Mesenchymal stem cell (in vitro differentiated cells and primary cell): ENCODE measurements around the gene QKI.

Experiments
- DNase-seq: peaks from one replicate; pipeline ENCODE4 v3.0.0-alpha.2; 2013
- H2AFZ ChIP-seq: one replicate; pipeline ENCODE4 v1.6.1; 2013; ENCODE audit warnings: low read depth, mild to moderate bottlenecking, control low read depth, inconsistent platforms, low read length, moderate library complexity
- H2AK5ac ChIP-seq: 2 replicates; pipeline ENCODE4 v1.6.1; 2013; ENCODE audit warnings: low read length, moderate library complexity, mild to moderate bottlenecking, inconsistent platforms; ENCODE audit not compliant: severe bottlenecking
- H2BK120ac ChIP-seq: one replicate; pipeline ENCODE4 v1.6.1; 2013; ENCODE audit warnings: low read depth, mild to moderate bottlenecking, inconsistent platforms, low read length, moderate library complexity
- H2BK12ac ChIP-seq, 2 experiments: one replicate each; pipeline ENCODE4 v1.6.1; 2013; ENCODE audit warnings: inconsistent platforms in 2 of 2, low read length in 2 of 2, mild to moderate bottlenecking in 2 of 2, moderate library complexity in 2 of 2, control low read depth in 1 of 2
- H2BK15ac ChIP-seq: one replicate; pipeline ENCODE4 v1.6.1; 2013; ENCODE audit warnings: mild to moderate bottlenecking, low read depth, inconsistent platforms; ENCODE audit not compliant: poor library complexity, severe bottlenecking
- H2BK5ac ChIP-seq: 2 replicates; pipeline ENCODE4 v1.6.1; 2013; ENCODE audit warnings: low read depth, mild to moderate bottlenecking, low read length, control low read depth, inconsistent platforms; ENCODE audit not compliant: poor library complexity, severe bottlenecking
- H3K14ac ChIP-seq, 2 experiments: one replicate each; pipeline ENCODE4 v1.6.1; 2013; ENCODE audit warnings: inconsistent platforms in 2 of 2, low read length in 2 of 2, control low read depth in 1 of 2, mild to moderate bottlenecking in 1 of 2, moderate library complexity in 1 of 2
- H3K18ac ChIP-seq, 2 experiments: one replicate each; pipeline ENCODE4 v1.6.1; 2013; ENCODE audit warnings: inconsistent platforms in 2 of 2, low read length in 2 of 2, control low read depth in 1 of 2, low read depth in 1 of 2, mild to moderate bottlenecking in 1 of 2
- H3K23ac ChIP-seq, 2 experiments: one replicate each; pipeline ENCODE4 v1.6.1; 2013; ENCODE audit warnings: inconsistent platforms in 2 of 2, low read length in 2 of 2, mild to moderate bottlenecking in 2 of 2, moderate library complexity in 2 of 2, control low read depth in 1 of 2
- H3K27ac ChIP-seq: 2 replicates; pipeline ENCODE4 v1.5.1; 2013; ENCODE audit warnings: mild to moderate bottlenecking, moderate library complexity, low read length, control low read depth, inconsistent platforms; ENCODE audit not compliant: poor library complexity, severe bottlenecking
- H3K27me3 ChIP-seq, 2 experiments: 2 replicates each; pipeline versions ENCODE4 v1.6.1 to v1.7.0; 2013; ENCODE audit warnings: low read length in 2 of 2, mild to moderate bottlenecking in 2 of 2, moderate library complexity in 2 of 2, control low read depth in 1 of 2, inconsistent platforms in 1 of 2; ENCODE audit not compliant: control insufficient read depth in 1 of 2, insufficient read depth in 1 of 2
- H3K36me3 ChIP-seq, 2 experiments: 2 replicates each; pipeline versions ENCODE4 v1.6.1 to v1.7.0; 2013; ENCODE audit warnings: low read length in 2 of 2, control low read depth in 1 of 2, inconsistent platforms in 1 of 2, low read depth in 1 of 2, mild to moderate bottlenecking in 1 of 2; ENCODE audit not compliant: insufficient read depth in 2 of 2, control insufficient read depth in 1 of 2
- H3K4ac ChIP-seq, 2 experiments: one replicate each; pipeline ENCODE4 v1.6.1; 2013; ENCODE audit warnings: inconsistent platforms in 2 of 2, low read length in 2 of 2, mild to moderate bottlenecking in 2 of 2, moderate library complexity in 2 of 2, control low read depth in 1 of 2, low read depth in 1 of 2
- H3K4me1 ChIP-seq: 2 replicates; pipeline ENCODE4 v1.6.1; 2013; ENCODE audit warnings: low read depth, low read length, control low read depth; ENCODE audit not compliant: control insufficient read depth, insufficient read depth
- H3K4me2 ChIP-seq: 2 replicates; pipeline ENCODE4 v1.6.1; 2013; ENCODE audit warnings: low read length, mild to moderate bottlenecking, inconsistent platforms; ENCODE audit not compliant: poor library complexity, severe bottlenecking
- H3K4me3 ChIP-seq, 2 experiments: 2 replicates each; pipeline versions ENCODE4 v1.5.1 to v1.7.0; 2013; ENCODE audit warnings: low read length in 2 of 2, mild to moderate bottlenecking in 2 of 2, control low read depth in 1 of 2, low read depth in 1 of 2; ENCODE audit not compliant: insufficient read depth in 1 of 2
- H3K79me1 ChIP-seq: replicated peaks from 2 replicates; pipeline ENCODE4 v1.6.1; 2013; ENCODE audit warnings: mild to moderate bottlenecking, control low read depth, low read length, inconsistent platforms; ENCODE audit not compliant: poor library complexity, severe bottlenecking
- H3K9ac ChIP-seq: 2 replicates; pipeline ENCODE4 v1.7.0; 2013; ENCODE audit warnings: mild to moderate bottlenecking, low read length, moderate library complexity
- H3K9me3 ChIP-seq: 2 replicates; pipeline ENCODE4 v1.7.0; 2013; ENCODE audit warnings: mild to moderate bottlenecking, low read length; ENCODE audit not compliant: control insufficient read depth
- H4K8ac ChIP-seq: one replicate; pipeline ENCODE4 v1.6.1; 2013; ENCODE audit warnings: inconsistent platforms, mild to moderate bottlenecking, low read length, moderate library complexity
- H4K91ac ChIP-seq: one replicate; pipeline ENCODE4 v1.6.1; 2013; ENCODE audit warnings: mild to moderate bottlenecking, low read length, inconsistent platforms
- WGBS: methylation state at CpG from one replicate; pipeline ENCODE4 v1.1.7; 2013; ENCODE audit warnings: mixed read lengths; 5-methylcytosine and 5-hydroxymethylcytosine counted together

The QKI gene

DNA sequence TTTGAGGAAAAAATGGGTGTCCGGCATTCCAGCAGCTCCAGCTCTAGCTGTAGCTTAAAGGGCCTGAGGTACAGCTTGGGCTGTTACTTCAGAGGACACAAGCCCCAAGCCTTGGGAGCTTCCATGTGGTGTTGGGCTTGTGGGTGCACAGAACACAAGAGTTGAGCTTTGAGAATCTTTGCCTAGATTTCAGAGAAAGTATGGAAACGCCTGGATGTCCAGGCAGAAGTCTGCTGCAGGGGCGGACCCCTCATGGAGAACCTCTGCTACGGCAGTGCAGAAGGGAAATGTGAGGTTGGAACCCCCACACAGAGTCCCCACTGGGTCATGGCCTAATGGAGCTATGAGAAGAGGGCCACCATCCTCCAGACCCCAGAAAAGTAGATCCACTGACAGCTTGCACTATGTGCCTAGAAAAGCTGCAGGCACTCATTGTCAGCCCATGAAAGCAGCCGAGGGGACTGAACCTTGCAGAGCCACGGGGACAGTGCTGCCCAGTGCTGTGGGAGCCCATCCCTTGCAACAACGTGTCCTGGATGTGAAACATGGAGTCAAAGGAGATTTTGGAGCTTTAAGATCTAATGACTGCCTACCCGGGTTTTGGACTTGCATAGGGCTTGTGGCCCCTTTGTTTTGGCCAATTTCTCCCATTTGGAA, 90.6 kb downstream of the QKI start:
- no peak for DNase-seq
- Histone ChIP-seq H4K8ac (no peak overlapping the region), H4K91ac (no peak overlapping the region), H3K9ac (no peak overlapping the region), H2BK5ac (no peak overlapping the region), H3K4me1 (no peaks in the 10 kb centered on the region), H3K23ac (no peak overlapping the region), H3K27ac (no peak overlapping the region), H3K4me3 (no peak overlapping the region), H3K18ac (no peak overlapping the region), H3K14ac (no peak overlapping the region), H3K27me3 (no peaks in the 10 kb centered on the region), H2BK120ac (no peak overlapping the region), H2BK12ac (no peak overlapping the region), H3K4ac (no peak overlapping the region), H2AK5ac (no peak overlapping the region), H3K9me3 (peaks cover 35% of the 10 kb centered on the region), H3K4me2 (no peak overlapping the region), H2BK15ac (no peak overlapping the region), H2AFZ (no peak overlapping the region), H3K79me1 (peaks cover 2% of the 10 kb centered on the region), H3K36me3 (peaks cover 12 to 19% of the 10 kb centered on the region in 2 experiments)
- WGBS = 93% methylated on average over 8 of the region's 8 CpGs

DNA sequence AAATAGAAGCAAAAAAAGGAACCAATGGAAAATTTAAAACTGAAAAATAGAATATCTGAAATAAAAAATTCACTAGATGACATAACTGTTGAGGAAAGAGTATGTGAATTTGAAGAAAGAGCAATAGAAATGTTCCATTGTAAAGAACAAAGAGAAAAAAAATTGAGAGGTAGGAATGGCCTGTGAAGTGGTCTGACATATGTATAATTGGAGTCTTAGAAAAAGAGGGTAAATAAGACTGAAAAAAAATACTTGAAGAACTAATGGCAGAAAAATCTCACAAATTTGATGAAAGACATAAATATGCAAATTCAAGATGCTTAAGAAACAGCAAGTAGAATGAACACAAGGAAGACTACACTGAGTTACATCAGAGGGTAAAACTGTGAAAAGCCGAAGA, 93.4 kb downstream of the QKI start:
- Histone ChIP-seq H2AK5ac (no peak overlapping the region), H3K4me1 (no peaks in the 10 kb centered on the region), H2BK15ac (no peak overlapping the region), H3K27me3 (no peaks in the 10 kb centered on the region), H3K18ac (no peak overlapping the region), H3K27ac (no peak overlapping the region), H2BK5ac (no peak overlapping the region), H4K91ac (no peak overlapping the region), H3K4me3 (no peak overlapping the region), H3K23ac (no peak overlapping the region), H3K9me3 (peaks cover 35% of the 10 kb centered on the region), H3K36me3 (peaks cover 12 to 19% of the 10 kb centered on the region in 2 experiments), H3K14ac (no peak overlapping the region), H3K4me2 (no peak overlapping the region), H3K4ac (no peak overlapping the region), H4K8ac (no peak overlapping the region), H2BK120ac (no peak overlapping the region), H3K79me1 (peaks cover 3% of the 10 kb centered on the region), H2BK12ac (no peak overlapping the region), H2AFZ (no peak overlapping the region), H3K9ac (no peak overlapping the region)
- WGBS = 100% methylated on average over 1 of the region's 1 CpG
- no peak for DNase-seq

DNA sequence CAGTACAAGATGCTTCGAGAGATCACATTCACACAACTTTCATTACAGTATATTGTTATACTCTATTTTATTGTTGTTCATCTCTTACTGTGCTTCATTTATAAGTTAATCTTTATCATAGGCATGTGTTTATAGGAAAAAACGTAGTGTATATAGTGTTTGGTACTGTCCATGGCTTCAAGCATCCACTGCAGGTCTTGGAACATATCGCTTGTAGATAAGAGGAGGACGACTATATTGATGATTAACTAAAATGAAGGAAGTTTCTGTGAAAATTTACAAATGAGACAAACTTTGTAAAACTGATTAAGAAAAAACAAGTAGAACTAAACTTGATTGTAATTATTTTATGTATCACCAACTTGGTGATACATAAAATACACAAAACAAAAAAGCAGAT, 98.5 kb downstream of the QKI start:
- Histone ChIP-seq H3K4me3 (no peak overlapping the region), H3K36me3 (peaks cover 5 to 6% of the 10 kb centered on the region in 2 experiments), H3K79me1 (peaks cover 5% of the 10 kb centered on the region), H3K27ac (no peak overlapping the region), H4K91ac (no peak overlapping the region), H2BK120ac (no peak overlapping the region), H3K4ac (no peak overlapping the region), H4K8ac (no peak overlapping the region), H3K4me2 (no peak overlapping the region), H2BK5ac (no peak overlapping the region), H3K9ac (no peak overlapping the region), H2AK5ac (no peak overlapping the region), H3K9me3 (peaks cover 14% of the 10 kb centered on the region), H3K14ac (no peak overlapping the region), H3K18ac (no peak overlapping the region), H3K4me1 (peaks cover 3% of the 10 kb centered on the region), H2BK12ac (no peak overlapping the region), H2BK15ac (no peak overlapping the region), H3K27me3 (no peaks in the 10 kb centered on the region), H2AFZ (no peak overlapping the region), H3K23ac (no peak overlapping the region)
- WGBS = 93% methylated on average over 2 of the region's 4 CpGs
- no peak for DNase-seq

DNA sequence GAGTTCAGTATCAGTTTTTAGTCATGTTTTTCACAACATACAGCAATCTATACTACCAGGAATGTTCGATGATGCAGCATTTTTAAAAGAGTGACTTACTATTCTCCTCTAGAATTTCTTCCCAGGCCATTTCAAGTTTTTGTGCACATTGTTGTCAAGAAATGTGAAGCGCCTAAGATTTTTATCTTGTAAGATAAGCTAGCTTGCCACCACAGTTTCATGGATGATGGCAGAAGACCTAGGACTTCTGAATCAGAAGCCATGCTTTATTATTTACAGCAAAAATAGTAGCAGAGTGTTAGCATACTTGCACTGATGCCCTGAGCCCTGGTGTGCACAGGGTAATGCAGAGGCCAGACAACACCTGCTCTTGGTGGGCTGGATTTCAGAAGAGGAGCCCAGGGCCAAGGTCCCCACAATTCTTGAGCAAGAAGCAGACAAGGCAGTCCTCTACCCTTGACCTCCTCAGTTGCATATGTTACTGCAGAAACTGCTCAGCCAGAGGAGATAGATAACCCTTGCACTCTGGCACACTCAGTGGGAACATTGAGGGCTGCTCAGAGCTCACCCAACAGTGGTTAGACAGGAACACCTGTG, 99.2 kb downstream of the QKI start:
- no peak overlapping the region for H3K23ac ChIP-seq
- H3K9me3 ChIP-seq = peaks cover 7% of the 10 kb centered on the region
- H3K18ac ChIP-seq = no peak overlapping the region
- peaks cover 3 to 5% of the 10 kb centered on the region in 2 experiments for H3K36me3 ChIP-seq
- DNase-seq = no peak
- H3K27ac ChIP-seq = no peak overlapping the region
- H2AK5ac ChIP-seq = no peak overlapping the region
- H3K9ac ChIP-seq = no peak overlapping the region
- H2BK15ac ChIP-seq = no peak overlapping the region
- peaks cover 5% of the 10 kb centered on the region for H3K79me1 ChIP-seq
- H3K27me3 ChIP-seq = no peaks in the 10 kb centered on the region
- no peak overlapping the region for H3K4me3 ChIP-seq
- H3K4me1 ChIP-seq = peaks cover 3% of the 10 kb centered on the region
- no peak overlapping the region for H2BK5ac ChIP-seq
- 95% methylated on average over 2 of the region's 2 CpGs for WGBS
- H4K91ac ChIP-seq = no peak overlapping the region
- no peak overlapping the region for H3K4me2 ChIP-seq
- peak overlapping the region in 1 of 2 experiments; percentile 48 for H3K14ac ChIP-seq
- H3K4ac ChIP-seq = no peak overlapping the region
- no peak overlapping the region for H2BK12ac ChIP-seq
- H2BK120ac ChIP-seq = no peak overlapping the region
- no peak overlapping the region for H2AFZ ChIP-seq
- no peak overlapping the region for H4K8ac ChIP-seq
